GM12873 (cell line): ENCODE results near the gene EXOSC7.

Experiments used
- TF ChIP-seq, protein P1 (sequence below): IDR thresholded peaks from 2 replicates; pipeline ENCODE4 v1.5.1; 2012; ENCODE audit warnings: low read depth, mild to moderate bottlenecking, moderate library complexity, low read length, control low read depth; ENCODE audit not compliant: insufficient read depth; ENCODE audit errors: missing control alignments

Gene EXOSC7

DNA sequence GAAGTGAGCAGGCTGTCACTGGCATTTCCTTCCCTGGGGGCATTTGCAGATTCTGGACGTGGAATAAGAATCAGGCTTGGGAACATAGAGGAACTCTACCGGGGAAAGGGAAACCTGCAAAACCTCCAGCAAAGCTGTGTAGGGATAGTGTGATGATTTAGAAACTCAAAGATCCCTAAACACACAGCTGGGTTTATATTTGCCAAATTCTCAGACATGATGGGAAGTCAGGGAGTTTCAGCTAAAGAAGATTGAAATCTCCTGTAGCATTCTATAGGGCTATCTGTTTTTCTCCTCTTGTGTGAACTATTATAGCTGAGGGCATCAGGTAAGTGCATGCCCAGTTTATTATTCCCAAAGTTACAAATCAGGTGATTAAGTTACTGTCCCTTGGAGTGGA lies 40.9 kb downstream of the EXOSC7 start:
- TF ChIP-seq, protein P1, sequence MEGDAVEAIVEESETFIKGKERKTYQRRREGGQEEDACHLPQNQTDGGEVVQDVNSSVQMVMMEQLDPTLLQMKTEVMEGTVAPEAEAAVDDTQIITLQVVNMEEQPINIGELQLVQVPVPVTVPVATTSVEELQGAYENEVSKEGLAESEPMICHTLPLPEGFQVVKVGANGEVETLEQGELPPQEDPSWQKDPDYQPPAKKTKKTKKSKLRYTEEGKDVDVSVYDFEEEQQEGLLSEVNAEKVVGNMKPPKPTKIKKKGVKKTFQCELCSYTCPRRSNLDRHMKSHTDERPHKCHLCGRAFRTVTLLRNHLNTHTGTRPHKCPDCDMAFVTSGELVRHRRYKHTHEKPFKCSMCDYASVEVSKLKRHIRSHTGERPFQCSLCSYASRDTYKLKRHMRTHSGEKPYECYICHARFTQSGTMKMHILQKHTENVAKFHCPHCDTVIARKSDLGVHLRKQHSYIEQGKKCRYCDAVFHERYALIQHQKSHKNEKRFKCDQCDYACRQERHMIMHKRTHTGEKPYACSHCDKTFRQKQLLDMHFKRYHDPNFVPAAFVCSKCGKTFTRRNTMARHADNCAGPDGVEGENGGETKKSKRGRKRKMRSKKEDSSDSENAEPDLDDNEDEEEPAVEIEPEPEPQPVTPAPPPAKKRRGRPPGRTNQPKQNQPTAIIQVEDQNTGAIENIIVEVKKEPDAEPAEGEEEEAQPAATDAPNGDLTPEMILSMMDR = no peak

DNA sequence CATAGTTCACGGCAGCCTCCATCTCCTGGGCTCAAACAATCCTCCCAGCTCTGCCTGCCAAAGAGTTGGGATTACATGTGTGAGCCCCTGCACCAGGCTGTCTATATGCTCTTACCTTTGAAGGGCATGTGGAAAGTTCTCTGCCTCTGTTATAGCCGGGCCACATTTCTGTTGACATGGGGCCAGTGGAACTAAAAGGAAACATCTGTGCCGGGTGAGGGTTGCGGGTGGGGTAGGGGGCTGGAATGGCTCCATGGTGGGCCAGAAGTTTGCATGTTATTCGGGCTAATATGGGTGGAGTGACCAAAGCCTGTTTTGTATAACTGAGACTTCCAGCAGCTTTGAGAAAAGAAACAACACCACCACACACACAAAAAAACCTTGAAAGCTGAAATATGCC lies 41.8 kb downstream of the EXOSC7 start:
- TF ChIP-seq, protein P1 = no peak

DNA sequence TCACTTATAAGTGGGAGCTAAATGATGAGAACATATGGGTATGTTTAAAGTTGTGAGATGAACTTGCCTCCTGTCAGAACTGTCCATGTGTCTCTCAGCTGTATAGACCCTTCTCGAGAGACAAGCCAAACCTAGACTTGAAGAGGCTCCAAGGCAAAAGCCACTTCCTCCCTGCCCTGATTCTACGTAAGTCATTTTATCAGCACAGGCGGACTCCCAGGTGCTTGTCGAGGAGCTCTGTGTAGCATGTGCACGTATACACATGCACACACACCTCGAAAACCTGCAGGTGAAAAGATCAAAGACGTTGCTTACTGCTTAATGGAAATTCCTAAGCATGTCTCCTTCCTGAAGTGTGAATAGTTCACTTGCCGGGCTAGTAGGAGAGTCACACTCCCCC lies 44.5 kb downstream of the EXOSC7 start:
- TF ChIP-seq, protein P1 = no peak

DNA sequence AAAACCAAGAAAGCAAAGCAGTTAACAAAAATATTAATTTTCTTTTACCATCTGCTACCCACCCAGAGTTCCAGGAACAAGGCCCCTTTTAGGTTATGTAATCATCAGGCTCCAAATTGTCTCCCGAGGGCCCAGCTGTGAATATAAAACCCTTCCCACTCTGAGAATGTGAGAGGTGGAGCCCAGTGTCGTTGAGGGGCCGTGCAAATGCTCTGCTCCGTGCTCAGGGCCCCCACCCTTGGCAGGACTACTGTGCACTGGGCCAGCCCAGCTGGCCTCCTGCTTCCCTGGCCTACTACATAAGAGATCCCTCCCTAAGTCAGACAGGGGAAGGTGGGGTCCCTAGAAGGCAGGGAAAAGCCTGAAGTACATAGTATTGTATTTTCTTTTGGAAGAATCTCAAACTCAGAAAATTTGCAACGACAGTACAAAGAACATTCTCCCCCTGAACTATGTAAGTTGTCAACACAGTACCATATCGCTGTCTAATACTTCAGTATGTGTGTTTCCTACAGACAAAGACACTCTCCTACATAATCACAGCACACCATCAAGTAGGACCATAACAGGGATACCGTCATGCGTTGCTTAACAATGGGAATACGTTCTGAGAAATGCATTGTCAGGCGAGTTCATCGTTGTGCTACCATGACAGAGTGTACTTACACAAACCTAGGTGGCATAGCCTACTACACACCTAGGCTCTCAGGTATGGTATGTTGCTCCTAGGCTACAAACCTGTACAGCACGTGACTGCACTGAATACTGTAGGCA lies 45.7 kb downstream of the EXOSC7 start:
- TF ChIP-seq, protein P1 = no peak

DNA sequence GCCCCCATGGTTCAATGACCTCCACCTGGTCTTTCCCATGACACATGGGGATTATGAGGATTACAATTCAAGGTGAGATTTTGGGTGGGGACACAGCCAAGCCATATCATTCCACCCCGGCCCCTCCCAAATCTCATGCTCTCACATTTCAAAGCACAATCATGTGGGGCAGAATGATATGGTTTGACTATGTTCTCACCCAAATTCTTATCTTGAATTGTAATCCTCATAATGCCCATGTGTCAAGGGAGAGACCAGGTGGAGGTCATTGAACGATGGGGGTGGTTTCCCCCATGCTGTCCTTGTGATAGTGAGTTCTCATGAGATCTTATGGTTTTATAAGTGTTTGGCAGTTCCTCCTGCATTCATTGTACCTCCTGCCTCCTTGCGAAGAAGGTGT lies 47.6 kb downstream of the EXOSC7 start:
- TF ChIP-seq, protein P1 = no peak

DNA sequence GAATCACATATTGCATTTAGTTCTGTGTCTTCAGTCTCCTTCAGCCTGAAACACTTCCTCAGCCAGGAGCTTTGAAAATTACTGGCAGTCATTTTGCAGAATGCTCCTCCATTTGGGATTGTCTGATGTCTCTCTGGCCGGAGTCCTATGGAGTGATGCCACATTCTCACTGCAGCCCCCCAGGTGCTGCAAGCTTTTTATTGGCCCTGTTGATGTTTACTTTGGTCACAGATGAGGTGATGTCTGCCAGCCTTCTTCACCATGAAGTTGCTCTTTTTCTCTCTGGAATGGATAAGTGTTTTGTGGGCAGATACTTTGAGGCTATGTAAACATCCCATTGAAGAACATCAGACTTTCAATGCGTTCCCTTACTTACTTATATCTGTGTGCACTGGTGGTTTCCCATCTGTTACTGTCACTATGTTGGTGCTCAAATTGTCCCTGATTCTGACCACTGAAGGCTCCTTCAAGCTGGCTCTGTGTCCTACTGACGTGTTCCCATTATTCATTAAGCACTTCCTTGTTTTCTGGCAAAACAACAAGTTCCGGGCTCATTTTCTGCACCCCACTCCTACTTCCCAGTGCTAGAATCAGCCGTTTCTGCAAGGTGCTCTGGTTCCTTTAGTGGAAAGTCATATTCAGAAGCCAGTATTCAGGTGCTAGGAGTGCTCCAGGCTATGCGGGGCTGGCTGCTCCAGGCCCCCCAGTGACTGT lies 48.7 kb downstream of the EXOSC7 start:
- TF ChIP-seq, protein P1 = no peak

DNA sequence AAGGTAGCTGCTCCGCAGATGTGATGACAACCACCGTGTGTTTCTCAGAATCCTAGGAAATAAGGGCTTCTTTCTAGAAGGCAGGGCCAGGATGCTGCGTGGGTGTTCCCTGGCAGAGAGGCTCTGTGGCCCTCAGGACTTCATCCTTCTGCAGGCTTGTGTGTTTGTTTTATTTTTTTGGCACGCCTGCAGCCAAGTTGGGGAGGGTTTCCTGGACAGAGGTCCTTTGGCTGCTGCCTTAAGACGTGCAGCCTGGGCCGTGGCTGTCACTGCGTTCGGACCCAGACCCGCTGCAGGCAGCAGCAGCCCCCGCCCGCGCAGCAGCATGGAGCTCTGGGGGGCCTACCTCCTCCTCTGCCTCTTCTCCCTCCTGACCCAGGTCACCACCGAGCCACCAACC lies 50.0 kb downstream of the EXOSC7 start, which contains the start of gene CLEC3B:
Gene CLEC3B (plus strand): TSS at position 266 of the 400 bp plus-strand sequence. CDS start 60 bp downstream, at position 326.
- TF ChIP-seq, protein P1 = no peak
